HG02973 (cell line): Measurements from ENCODE around the gene SLC16A12.
"Not testable (repeated sequence)": the region's sequence is repeated elsewhere in the genome, so short reads cannot be mapped to it uniquely, and the experiment has no call there.

Source experiments
- ATAC-seq: cut with Tn5 transposase; IDR thresholded peaks from one replicate; pipeline ENCODE4 v1.9.1; 2021; ENCODE audit warnings: moderate library complexity; ENCODE audit not compliant: unreplicated experiment

SLC16A12 gene

GRCh38 chr10:89393898-89394297 is 141.5 kb downstream of the SLC16A12 start:
- no peak for ATAC-seq

GRCh38 chr10:89392974-89393373 is 142.4 kb downstream of the SLC16A12 start:
- peak; percentile 42 for ATAC-seq

- ATAC-seq: peak; percentile 68
Measured at GRCh38 chr10:89391907-89392756, 143.3 kb downstream of the SLC16A12 start, which contains the start of gene IFIT1. TSS of gene IFIT1 (plus strand) at chr10:89392623. CDS start at chr10:89392713, 90 bp downstream.

- ATAC-seq: not testable (repeated sequence)
Measured at GRCh38 chr10:89391226-89391576, 144.2 kb downstream of the SLC16A12 start.

DNA sequence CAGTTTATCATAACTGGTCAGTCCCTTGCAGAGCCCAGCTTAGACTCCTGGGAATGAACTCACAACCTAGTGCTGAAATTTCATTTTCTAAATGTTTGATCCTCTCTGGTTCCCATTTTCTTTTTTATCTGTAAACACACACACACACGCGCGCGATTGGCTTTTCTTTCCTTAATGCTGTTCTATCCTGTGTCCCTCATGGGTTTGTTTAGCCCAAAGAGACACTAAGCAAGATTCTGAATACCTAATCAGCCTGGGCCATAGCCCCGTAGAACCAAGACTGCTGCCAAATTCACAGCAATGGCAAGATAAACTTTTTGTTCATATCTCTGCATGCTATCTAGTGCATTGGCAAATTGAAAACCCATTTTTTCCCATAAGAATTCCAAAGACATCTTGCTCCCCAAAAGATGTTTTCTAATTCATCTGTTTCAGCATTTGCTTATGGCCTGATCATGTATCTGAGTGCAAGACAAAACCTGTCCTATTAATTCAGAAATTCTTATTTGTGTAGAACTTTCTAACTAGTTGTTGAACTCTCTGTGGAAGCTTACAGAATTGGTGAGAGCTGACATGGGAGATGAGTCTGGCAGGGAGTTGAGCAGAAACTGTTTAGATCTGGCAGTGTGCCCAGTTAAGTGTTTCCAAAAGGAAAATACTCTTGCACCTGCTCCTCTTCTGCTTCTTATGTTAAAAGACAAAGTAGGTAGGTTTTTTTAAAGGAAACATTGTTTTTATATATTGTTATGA is 144.7 kb downstream of the SLC16A12 start:
- no peak for ATAC-seq

- no peak for ATAC-seq
Measured at GRCh38 chr10:89389254-89389653, 146.1 kb downstream of the SLC16A12 start.

- ATAC-seq: no peak
Measured at GRCh38 chr10:89388806-89389205, 146.6 kb downstream of the SLC16A12 start.

GRCh38 chr10:89384474-89385340 is 150.7 kb downstream of the SLC16A12 start:
- ATAC-seq: no peak

- no peak for ATAC-seq
Measured at GRCh38 chr10:89382757-89383156, 152.6 kb downstream of the SLC16A12 start.
